ENCODE data around the gene SAMD4A.

The SAMD4A gene

GRCh38 chr14:54805445-54806322, 238.8 kb downstream of the SAMD4A start:
- DNase-seq (ENCODE audit: low spot score): peak; percentile 77

GRCh38 chr14:54806616-54807015, 239.7 kb downstream of the SAMD4A start:
- DNase-seq (ENCODE audit: low spot score): no peak

GRCh38 chr14:54807428-54807827, 240.5 kb downstream of the SAMD4A start:
- DNase-seq (ENCODE audit: low spot score): no peak

- no peak for DNase-seq (ENCODE audit: low spot score)
These were observed 241.0 kb downstream of the SAMD4A start for GRCh38 chr14:54807881-54808280.

GRCh38 chr14:54808326-54809161, 241.6 kb downstream of the SAMD4A start:
- no peak for DNase-seq (ENCODE audit: low spot score)

GRCh38 chr14:54809767-54810166, 242.8 kb downstream of the SAMD4A start:
- peak; percentile 11 for DNase-seq (ENCODE audit: low spot score)

- DNase-seq (ENCODE audit: low spot score): no peak
These were observed 245.7 kb downstream of the SAMD4A start for GRCh38 chr14:54812617-54813016.

- no peak for DNase-seq (ENCODE audit: low spot score)
These were observed 246.2 kb downstream of the SAMD4A start for GRCh38 chr14:54813081-54813480.

GRCh38 chr14:54814076-54814475, 247.1 kb downstream of the SAMD4A start:
- DNase-seq (ENCODE audit: low spot score): peak; percentile 14

GRCh38 chr14:54815016-54815415, 248.1 kb downstream of the SAMD4A start:
- DNase-seq (ENCODE audit: low spot score): no peak

GRCh38 chr14:54815515-54815914, 248.6 kb downstream of the SAMD4A start:
- DNase-seq (ENCODE audit: low spot score): no peak

GRCh38 chr14:54816450-54816849, 249.5 kb downstream of the SAMD4A start:
- DNase-seq (ENCODE audit: low spot score): no peak

GRCh38 chr14:54817506-54817905, 250.6 kb downstream of the SAMD4A start:
- DNase-seq (ENCODE audit: low spot score): no peak

GRCh38 chr14:54818201-54819133, 251.5 kb downstream of the SAMD4A start:
- DNase-seq (ENCODE audit: low spot score): no peak

GRCh38 chr14:54822685-54823084, 255.8 kb downstream of the SAMD4A start:
- DNase-seq (ENCODE audit: low spot score): no peak

GRCh38 chr14:54823757-54824549, 257.0 kb downstream of the SAMD4A start:
- DNase-seq (ENCODE audit: low spot score): no peak

- no peak for DNase-seq (ENCODE audit: low spot score)
These were observed 261.1 kb downstream of the SAMD4A start for GRCh38 chr14:54828037-54828436.

GRCh38 chr14:54829486-54830224, 262.7 kb downstream of the SAMD4A start:
- no peak for DNase-seq (ENCODE audit: low spot score)

GRCh38 chr14:54830650-54831049, 263.7 kb downstream of the SAMD4A start:
- no peak for DNase-seq (ENCODE audit: low spot score)

GRCh38 chr14:54834081-54834480, 267.2 kb downstream of the SAMD4A start:
- no peak for DNase-seq (ENCODE audit: low spot score)

Data from activated CD4-positive, alpha-beta T cell treated with anti-CD3 and anti-CD28 coated beads, Interleukin-2, Interleukin-4, amounts not matched to agents 100 ng/mL and 50 ng/mL, durations not matched to agents 16 hours and 8 hours (primary cell).